H1 (cell line): ENCODE results near the gene KRT80.

Experiments
- CHD1 ChIP-seq: IDR thresholded peaks from 2 replicates; pipeline ENCODE4 v1.6.1; 2012; ENCODE audit warnings: low read depth, low read length, improper control_type of control experiment
- CREB1 ChIP-seq: IDR thresholded peaks from 2 replicates; pipeline ENCODE4 v1.6.1; 2012; ENCODE audit warnings: inconsistent platforms
- MAX ChIP-seq: IDR thresholded peaks from 2 replicates; pipeline ENCODE4 v1.6.1; 2012; ENCODE audit warnings: inconsistent platforms
- POLR2A ChIP-seq, 2 experiments: IDR thresholded peaks; 1 replicate in 1 of 2; 2 replicates in 1 of 2; pipeline ENCODE4 v1.6.1; 2011; ENCODE audit warnings: low read depth in 2 of 2, low read length in 2 of 2, mild to moderate bottlenecking in 2 of 2; ENCODE audit errors: control extremely low read depth in 1 of 2
- RAD21 ChIP-seq, 2 experiments: IDR thresholded peaks in 1 of 2; conservative IDR thresholded peaks in 1 of 2; 2 replicates each; pipeline ENCODE4 v1.6.1; 2011; ENCODE audit warnings: low read depth in 2 of 2, low read length in 2 of 2, improper control_type of control experiment in 1 of 2, inconsistent platforms in 1 of 2, mild to moderate bottlenecking in 1 of 2, moderate library complexity in 1 of 2
- RFX5 ChIP-seq: IDR thresholded peaks from 2 replicates; pipeline ENCODE4 v1.6.1; 2011; ENCODE audit warnings: low read depth, low read length, improper control_type of control experiment, borderline replicate concordance
- RNF2 ChIP-seq: fragments of 200-900, 300-1000 bp; sonication (generic); IDR thresholded peaks from 2 replicates; pipeline ENCODE4 v1.7.1; 2016; ENCODE audit warnings: borderline replicate concordance, low read depth, mild to moderate bottlenecking, antibody characterized with exemption, low read length; ENCODE audit not compliant: poor library complexity, severe bottlenecking; ENCODE audit errors: missing control alignments
- SIN3A ChIP-seq, 2 experiments: IDR thresholded peaks in 1 of 2; conservative IDR thresholded peaks in 1 of 2; 2 replicates each; pipeline ENCODE4 v1.6.1; 2011 to 2012; ENCODE audit warnings: low read length in 2 of 2, improper control_type of control experiment in 1 of 2, low read depth in 1 of 2, mild to moderate bottlenecking in 1 of 2
- USF2 ChIP-seq: IDR thresholded peaks from 2 replicates; pipeline ENCODE4 v1.6.1; 2011; ENCODE audit warnings: low read length, improper control_type of control experiment
- ZNF274 ChIP-seq: IDR thresholded peaks from 2 replicates; pipeline ENCODE4 v1.7.0; 2012; ENCODE audit warnings: low read length, borderline replicate concordance; ENCODE audit errors: extremely low read depth
- TF ChIP-seq, protein P1 (sequence below), 3 experiments: IDR thresholded peaks; 1 replicate in 2 of 3; 2 replicates in 1 of 3; pipeline versions ENCODE4 v1.5.1 to v1.6.1; 2011; ENCODE audit warnings: low read length in 3 of 3, mild to moderate bottlenecking in 3 of 3, inconsistent platforms in 2 of 3, low read depth in 1 of 3, moderate library complexity in 1 of 3; ENCODE audit not compliant: insufficient read depth in 1 of 3; ENCODE audit errors: control extremely low read depth in 1 of 3

- TF ChIP-seq ZNF274 (no peak), POLR2A (IDR thresholded peaks at IDR 0.05; ENCODE audit: control extremely low read depth in 1 of 2, low read depth in 2 of 2, low read length in 2 of 2) (no peak), MAX (no peak), CHD1 (no peak), CREB1 (no peak), SIN3A (conservative IDR thresholded peaks at IDR 0.05 in 1 of 2, IDR thresholded peaks at IDR 0.05 in 1 of 2; ENCODE audit: low read depth in 1 of 2, low read length in 2 of 2) (no peak), RNF2 (no peak), RAD21 (IDR thresholded peaks at IDR 0.05 in 1 of 2, conservative IDR thresholded peaks at IDR 0.05 in 1 of 2; ENCODE audit: low read depth in 2 of 2, low read length in 2 of 2) (no peak), USF2 (no peak), RFX5 (no peak)
- TF ChIP-seq, protein P1, sequence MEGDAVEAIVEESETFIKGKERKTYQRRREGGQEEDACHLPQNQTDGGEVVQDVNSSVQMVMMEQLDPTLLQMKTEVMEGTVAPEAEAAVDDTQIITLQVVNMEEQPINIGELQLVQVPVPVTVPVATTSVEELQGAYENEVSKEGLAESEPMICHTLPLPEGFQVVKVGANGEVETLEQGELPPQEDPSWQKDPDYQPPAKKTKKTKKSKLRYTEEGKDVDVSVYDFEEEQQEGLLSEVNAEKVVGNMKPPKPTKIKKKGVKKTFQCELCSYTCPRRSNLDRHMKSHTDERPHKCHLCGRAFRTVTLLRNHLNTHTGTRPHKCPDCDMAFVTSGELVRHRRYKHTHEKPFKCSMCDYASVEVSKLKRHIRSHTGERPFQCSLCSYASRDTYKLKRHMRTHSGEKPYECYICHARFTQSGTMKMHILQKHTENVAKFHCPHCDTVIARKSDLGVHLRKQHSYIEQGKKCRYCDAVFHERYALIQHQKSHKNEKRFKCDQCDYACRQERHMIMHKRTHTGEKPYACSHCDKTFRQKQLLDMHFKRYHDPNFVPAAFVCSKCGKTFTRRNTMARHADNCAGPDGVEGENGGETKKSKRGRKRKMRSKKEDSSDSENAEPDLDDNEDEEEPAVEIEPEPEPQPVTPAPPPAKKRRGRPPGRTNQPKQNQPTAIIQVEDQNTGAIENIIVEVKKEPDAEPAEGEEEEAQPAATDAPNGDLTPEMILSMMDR (IDR thresholded peaks at IDR 0.05; ENCODE audit: control extremely low read depth in 1 of 3, insufficient read depth in 1 of 3, low read depth in 1 of 3, low read length in 3 of 3), result no peak
These were observed 28.7 kb upstream of the KRT80 start for GRCh38 chr12:52220477-52220876.
